Right atrium auricular region (tissue), 2 donors: Measurements from ENCODE around the gene RNF144A. TPM values are rescaled to one million over a fixed set of nuclear protein-coding genes. Genes with fewer than 3 reads are reported as not detected.

Experiments
- DNase-seq: peaks from one replicate; pipeline ENCODE4 v3.0.0-alpha.2; 2019; ENCODE audit warnings: low spot score
- H3K27ac ChIP-seq, 2 donors: fragments of 200-600 bp; sonication (generic); 1 replicate in 1 of 2; 2 replicates in 1 of 2; pipeline ENCODE4 v1.5.1; 2016 to 2019
- H3K27me3 ChIP-seq, 2 donors: fragments of 200-600 bp; sonication (generic); one replicate each; pipeline versions ENCODE4 v1.5.1 to v1.6.0; 2017 to 2019
- H3K36me3 ChIP-seq: fragments of 200-600 bp; sonication (generic); one replicate; pipeline ENCODE4 v1.5.1; 2016
- H3K4me1 ChIP-seq, 2 donors: fragments of 200-600 bp; sonication (generic); one replicate each; pipeline versions ENCODE4 v1.5.1 to v1.6.0; 2017 to 2019
- H3K4me3 ChIP-seq, 2 donors: fragments of 200-600 bp; sonication (generic); 1 replicate in 1 of 2; 2 replicates in 1 of 2; pipeline ENCODE4 v1.5.1; 2017 to 2019; ENCODE audit warnings: mild to moderate bottlenecking in 1 of 2, moderate library complexity in 1 of 2
- H3K9me3 ChIP-seq, 2 donors: fragments of 200-600 bp; sonication (generic); one replicate each; pipeline ENCODE4 v1.5.1; 2019
- total RNA-seq, 2 donors: library from RNA; depleted of rRNA; stranded (reverse); fragments of >200 nt; gene quantifications; one replicate each; pipeline ENCODE4 v1.1.0, GENCODE V29; 2016
- TF ChIP-seq, protein P1 (sequence below), 2 donors: fragments of 200-600 bp; sonication (generic); IDR thresholded peaks; one replicate each; pipeline ENCODE4 v1.5.1; 2019; ENCODE audit warnings: antibody characterized with exemption in 2 of 2

RNF144A gene
- total RNA-seq, 2 donors from 2014 or later: 8.2 to 12.6 TPM

DNA sequence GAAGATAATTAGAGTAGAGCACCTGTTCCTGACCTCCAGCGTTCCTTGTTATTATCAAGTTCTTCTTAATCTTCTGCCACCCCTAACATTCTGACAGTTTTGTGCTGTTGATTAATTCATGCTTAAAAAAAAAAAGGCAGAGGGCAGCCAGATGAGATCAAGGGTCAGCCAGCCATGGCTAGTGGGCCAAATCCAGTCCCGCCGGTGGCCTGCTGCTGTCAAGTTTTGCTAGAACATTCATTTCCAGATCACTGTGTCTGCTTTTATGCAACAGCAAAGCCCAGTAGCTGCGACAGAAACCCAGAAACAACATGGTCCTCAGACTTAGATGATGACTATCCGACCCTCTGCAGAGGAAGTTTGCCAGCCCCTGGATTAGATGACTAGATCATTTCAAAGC lies 101.6 kb downstream of the RNF144A start:
- Histone ChIP-seq H3K27me3 (no peaks in the 10 kb centered on the region), H3K36me3 (no peaks in the 10 kb centered on the region), H3K4me1 (peaks cover 0 to 66% of the 10 kb centered on the region in 2 donors), H3K9me3 (no peaks in the 10 kb centered on the region), H3K27ac (no peak overlapping the region), H3K4me3 (no peak overlapping the region)
- no peak for DNase-seq
- TF ChIP-seq, protein P1, sequence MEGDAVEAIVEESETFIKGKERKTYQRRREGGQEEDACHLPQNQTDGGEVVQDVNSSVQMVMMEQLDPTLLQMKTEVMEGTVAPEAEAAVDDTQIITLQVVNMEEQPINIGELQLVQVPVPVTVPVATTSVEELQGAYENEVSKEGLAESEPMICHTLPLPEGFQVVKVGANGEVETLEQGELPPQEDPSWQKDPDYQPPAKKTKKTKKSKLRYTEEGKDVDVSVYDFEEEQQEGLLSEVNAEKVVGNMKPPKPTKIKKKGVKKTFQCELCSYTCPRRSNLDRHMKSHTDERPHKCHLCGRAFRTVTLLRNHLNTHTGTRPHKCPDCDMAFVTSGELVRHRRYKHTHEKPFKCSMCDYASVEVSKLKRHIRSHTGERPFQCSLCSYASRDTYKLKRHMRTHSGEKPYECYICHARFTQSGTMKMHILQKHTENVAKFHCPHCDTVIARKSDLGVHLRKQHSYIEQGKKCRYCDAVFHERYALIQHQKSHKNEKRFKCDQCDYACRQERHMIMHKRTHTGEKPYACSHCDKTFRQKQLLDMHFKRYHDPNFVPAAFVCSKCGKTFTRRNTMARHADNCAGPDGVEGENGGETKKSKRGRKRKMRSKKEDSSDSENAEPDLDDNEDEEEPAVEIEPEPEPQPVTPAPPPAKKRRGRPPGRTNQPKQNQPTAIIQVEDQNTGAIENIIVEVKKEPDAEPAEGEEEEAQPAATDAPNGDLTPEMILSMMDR (IDR thresholded peaks at IDR 0.05): no peak

DNA sequence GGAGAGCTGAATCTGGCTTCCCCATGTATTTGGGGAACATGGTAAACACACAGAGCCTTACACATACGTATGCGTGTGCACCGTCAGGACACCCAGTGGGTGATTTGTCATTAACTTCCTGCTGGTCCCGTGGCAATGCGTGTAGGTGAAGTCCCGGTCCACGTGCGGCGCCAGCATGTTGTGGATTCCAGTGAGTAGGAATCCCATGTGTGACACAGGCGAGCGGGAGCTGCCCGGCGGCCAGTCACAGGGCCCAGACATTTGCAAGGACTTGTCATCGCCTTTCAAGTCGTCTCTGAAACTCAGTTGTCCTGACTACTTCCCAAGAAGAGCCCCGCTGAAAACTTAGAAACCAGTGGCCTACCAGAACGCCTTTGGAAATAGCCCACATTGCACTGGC lies 102.0 kb downstream of the RNF144A start:
- H3K27ac ChIP-seq: no peak overlapping the region
- peaks cover 0 to 64% of the 10 kb centered on the region in 2 donors for H3K4me1 ChIP-seq
- no peak overlapping the region for H3K4me3 ChIP-seq
- DNase-seq: no peak
- no peaks in the 10 kb centered on the region for H3K27me3 ChIP-seq
- TF ChIP-seq, protein P1 (IDR thresholded peaks at IDR 0.05): no peak
- H3K9me3 ChIP-seq: no peaks in the 10 kb centered on the region
- H3K36me3 ChIP-seq: no peaks in the 10 kb centered on the region

DNA sequence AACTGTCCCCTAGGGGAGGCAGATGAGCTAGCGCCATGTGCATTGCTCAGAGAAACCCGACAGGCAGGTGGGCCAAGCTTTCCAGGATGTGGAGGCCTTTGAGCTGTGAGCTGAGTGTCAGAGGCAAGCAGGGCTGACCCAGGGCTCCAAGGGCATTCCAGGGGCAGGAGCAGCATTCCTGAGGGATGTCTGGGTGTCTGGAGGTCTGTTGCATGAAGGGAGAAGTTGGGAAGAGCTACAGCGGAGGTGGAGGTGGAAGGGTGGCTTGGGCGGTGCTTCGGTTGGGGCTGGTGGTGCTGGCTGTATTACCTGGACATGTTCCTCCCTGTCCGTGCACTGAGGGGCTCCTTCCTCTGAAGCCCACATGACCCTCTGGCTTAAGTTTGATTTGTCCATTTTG lies 102.8 kb downstream of the RNF144A start:
- TF ChIP-seq, protein P1 (IDR thresholded peaks at IDR 0.05): no peak
- Histone ChIP-seq H3K27me3 (no peaks in the 10 kb centered on the region), H3K4me1 (peaks cover 0 to 60% of the 10 kb centered on the region in 2 donors), H3K4me3 (no peak overlapping the region), H3K36me3 (no peaks in the 10 kb centered on the region), H3K27ac (no peak overlapping the region), H3K9me3 (no peaks in the 10 kb centered on the region)
- no peak for DNase-seq

DNA sequence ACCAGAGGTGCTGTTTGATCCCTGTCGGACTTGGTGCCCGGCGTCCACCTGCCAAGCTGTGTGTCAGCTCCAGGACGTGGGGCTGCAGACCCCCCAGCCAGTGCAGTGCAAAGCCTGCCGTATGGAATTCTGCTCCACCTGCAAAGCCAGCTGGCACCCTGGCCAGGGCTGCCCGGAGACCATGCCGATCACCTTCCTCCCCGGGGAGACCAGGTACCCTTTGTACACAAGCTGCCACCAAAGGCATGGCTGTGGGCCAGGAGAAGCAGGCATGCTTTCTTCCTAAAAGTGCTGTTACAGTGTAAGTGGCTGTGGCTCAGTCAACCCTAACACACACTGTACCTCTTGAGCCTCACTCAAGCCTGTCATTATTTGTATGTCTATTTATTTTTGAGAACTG lies 103.3 kb downstream of the RNF144A start:
- DNase-seq: no peak
- Histone ChIP-seq H3K9me3 (no peaks in the 10 kb centered on the region), H3K27me3 (no peaks in the 10 kb centered on the region), H3K27ac (no peak overlapping the region), H3K4me1 (peaks cover 0 to 58% of the 10 kb centered on the region in 2 donors), H3K4me3 (no peak overlapping the region), H3K36me3 (no peaks in the 10 kb centered on the region)
- TF ChIP-seq, protein P1 (IDR thresholded peaks at IDR 0.05): no peak

DNA sequence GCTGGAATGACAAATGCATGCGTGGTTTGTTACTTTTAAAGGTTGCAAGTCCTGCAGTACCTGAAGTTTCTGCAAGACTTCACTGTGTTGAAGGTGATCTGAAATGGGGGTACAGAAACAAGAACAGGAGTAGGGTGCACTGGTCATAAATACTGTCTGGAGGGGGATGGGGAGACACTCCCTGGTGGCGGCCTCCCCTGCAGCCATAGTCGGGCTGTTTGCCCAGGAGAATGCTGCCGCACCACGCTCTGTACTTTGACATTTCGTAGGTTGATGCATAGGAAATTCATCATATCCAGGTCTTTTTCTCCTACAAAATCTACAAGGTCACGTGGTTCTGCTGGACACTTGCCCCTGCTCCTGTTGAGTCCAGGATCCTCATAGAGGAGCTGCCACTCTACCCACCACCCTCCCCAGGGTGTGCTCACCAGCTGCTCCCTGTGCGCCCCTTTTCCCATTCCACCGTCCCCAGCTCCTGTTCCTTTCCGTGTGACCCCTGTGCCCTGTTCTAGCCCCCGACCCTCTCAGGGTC lies 103.8 kb downstream of the RNF144A start:
- peaks cover 0 to 57% of the 10 kb centered on the region in 2 donors for H3K4me1 ChIP-seq

More for the DNA sequence above, 103.8 kb downstream of the RNF144A start:
- Histone ChIP-seq H3K27ac (no peak overlapping the region), H3K9me3 (no peaks in the 10 kb centered on the region), H3K4me3 (no peak overlapping the region), H3K27me3 (no peaks in the 10 kb centered on the region), H3K36me3 (no peaks in the 10 kb centered on the region)
- TF ChIP-seq, protein P1 (IDR thresholded peaks at IDR 0.05): no peak
- no peak for DNase-seq
